ENCODE results near the gene FAM120A.

FAM120A gene

DNA sequence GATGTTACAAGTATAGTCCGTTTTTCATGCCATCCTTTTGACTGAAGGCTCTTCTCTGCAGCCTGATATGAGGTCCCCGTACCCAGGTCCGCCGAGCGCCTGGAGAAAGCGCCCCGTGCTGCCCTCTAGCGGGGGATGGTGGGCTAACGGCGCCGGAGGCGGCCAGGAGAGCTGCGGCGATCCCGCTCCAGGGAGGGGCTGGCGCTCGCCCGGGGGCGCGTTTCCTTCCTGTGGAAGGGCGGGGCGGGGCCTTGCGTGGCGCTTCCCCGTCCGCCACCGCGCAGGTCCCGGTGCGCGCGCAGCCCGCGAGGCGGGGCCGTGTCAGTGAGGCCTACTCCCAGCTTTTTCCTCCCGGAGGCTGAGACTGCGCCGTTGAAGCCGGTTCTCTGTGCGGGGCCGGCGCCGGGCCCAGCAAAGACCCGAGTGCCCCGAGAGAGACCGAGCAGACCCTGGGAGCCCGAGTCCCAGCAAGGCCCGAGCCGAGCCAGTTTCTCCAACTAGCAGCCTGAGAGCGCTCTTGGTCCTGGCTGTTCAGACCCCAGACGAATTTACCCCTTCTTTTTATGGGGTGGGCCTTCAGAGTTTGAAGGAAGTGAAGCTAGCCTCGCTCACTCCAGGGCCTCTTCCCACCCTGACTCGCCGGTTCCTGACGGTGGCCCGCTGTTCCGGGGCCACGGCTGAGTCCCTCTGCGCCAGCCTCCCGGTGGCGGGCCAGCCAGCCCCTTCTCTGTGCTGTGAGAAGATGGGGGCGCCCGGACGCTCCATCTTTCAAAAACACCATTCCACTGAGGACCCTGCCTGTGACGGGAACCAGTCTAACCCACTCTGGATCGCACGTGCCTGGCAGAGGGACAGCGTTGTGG lies 115.2 kb downstream of the FAM120A start:
- DNase-seq: peak; percentile 83

DNA sequence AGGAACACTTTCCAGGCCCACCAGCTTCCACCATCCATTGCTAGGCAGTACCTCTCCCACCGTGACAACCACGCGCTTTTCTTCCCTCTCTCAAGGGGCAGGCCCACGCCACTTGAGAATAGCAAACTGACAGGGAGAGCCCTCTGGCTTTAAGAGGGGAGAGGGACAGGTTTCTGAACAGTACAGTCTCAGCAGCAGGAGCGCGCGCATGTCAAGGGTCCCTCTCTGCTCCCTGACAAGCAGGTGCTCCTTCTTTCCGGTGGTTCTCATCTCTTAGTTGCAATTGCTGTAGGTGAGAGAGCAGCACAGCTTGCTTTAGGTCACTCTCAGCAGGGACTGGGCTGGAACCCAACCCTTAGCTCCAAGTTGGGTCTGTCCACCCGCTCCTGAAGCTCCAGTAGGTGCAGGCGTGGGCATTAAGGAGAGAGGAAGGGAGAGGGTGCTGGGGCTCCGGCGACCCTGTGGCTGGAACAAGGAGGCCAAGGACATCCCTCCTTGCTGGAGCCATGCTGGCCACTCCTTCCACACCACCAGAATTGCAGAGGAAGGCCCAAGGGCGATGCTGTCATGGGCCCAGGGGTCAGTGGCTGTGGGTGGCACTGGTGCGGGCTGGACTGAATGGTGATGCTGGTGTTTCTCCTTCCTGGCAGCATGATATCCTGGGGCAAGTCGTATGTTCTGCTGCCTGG lies 115.9 kb downstream of the FAM120A start:
- DNase-seq: no peak

GRCh38 chr9:93568169-93568568 lies 116.7 kb downstream of the FAM120A start:
- DNase-seq: no peak

GRCh38 chr9:93569621-93570174 lies 118.2 kb downstream of the FAM120A start:
- no peak for DNase-seq

DNA sequence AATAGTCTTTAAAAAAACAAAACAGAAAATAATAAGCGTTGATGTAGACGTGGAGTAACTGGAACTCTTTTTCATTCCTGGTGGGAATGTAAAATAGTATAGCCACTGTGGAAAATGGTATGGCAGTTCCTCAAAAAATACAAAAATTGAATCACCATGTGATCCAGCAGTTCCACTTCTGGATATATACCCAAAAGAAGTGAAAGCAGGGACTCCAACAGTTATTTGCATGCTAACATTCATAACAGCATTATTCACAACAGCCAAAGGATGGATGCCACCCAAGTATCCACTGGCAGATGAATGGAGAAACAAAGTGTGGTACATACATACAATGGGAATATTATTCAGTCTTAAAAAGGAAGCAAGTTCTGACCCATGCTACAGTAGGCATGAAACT lies 120.7 kb downstream of the FAM120A start:
- DNase-seq: no peak

DNA sequence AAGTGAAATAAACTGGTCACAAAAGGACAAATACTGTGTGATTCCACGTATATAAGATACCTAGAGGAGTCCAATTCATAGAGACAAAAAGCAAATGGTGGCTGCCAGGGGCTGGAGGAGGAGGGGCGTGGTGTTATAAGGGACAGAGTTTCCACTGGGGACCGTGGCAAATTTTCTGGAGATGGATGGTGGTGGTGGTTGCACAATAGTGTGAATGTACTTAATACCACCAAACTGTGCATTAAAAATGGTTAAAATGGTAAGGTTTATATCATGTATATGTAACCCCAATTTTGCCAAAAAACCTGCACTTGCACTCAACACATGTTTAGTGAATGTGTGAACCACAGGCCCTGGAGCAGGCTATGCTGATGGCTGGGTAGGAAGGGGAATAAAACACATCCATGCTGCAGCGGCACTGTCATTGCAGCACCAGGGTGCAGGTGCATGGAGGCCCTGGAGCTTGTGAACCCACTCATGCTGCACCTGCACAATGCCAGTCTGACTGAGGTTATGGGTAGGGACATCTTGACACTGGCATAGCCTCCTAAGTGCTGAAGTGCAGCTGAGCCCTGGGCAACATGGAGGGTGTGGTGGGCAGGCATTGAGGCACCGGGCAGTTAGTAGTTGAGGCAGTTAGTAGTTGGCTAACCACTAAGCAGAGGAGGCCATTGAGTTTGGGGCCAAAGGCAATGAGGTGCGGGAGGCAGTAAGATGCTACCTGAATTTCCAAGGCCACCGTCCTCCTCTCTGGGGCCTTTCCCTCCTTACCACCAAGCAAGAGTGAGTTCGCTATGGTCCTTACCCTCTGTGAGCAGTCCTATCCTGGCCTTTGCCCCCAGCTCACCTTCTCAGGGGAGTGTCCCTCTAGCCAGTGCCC lies 121.4 kb downstream of the FAM120A start:
- no peak for DNase-seq

DNA sequence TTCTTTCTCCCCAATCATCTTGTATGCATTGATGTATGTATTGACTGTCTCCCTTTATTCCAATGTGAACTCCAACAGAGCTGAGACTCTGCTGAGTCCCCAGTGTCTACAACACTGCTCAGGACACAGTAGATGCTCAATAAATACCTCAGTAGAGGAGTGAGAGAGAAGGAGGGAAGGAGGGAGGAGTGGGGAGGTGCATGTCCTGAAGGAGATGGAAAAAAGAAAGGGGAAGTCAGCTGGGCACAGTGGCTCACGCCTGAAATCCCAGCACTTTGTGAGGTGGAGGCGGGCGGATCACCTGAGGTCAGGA lies 122.0 kb downstream of the FAM120A start:
- DNase-seq: no peak

DNA sequence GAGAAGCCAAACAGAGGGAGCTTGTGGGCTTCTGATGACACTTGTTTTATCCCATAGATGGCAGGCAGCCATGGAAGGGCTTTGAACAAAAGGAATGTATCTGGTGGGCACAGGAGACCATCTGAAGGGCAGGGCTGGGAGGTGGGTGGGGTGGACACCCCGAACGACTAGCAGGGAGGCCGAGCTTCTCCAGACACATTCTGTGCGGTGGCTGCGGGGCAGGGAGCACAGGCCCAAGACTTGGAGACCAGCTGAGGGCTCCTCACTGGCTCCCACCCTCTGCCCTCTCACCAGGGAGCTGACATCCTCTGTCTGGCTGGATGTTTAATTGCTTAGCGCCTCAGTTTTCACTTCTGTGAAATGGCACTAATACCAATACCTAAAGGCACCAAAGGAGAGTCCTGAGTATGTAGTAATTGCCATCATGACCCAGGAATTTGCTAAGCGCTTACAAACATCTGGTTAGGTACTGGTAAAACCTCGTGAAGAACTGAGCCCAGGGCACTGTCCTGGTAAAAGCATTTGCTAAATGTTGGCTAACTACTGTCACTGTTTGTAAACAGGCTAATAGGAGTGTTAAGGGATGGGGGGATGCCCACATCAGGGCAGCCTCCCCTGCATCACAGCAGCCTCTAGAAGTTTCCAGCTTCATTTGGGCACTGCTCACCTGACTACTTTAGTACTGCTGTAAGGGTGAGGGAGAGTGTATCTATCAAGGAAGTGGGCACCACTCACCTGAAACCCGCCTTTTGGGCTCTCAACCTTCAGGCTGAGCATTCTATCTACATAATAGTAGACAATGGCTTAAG lies 122.8 kb downstream of the FAM120A start:
- no peak for DNase-seq

- DNase-seq: no peak
Measured at GRCh38 chr9:93574900-93575795, 123.7 kb downstream of the FAM120A start.

DNA sequence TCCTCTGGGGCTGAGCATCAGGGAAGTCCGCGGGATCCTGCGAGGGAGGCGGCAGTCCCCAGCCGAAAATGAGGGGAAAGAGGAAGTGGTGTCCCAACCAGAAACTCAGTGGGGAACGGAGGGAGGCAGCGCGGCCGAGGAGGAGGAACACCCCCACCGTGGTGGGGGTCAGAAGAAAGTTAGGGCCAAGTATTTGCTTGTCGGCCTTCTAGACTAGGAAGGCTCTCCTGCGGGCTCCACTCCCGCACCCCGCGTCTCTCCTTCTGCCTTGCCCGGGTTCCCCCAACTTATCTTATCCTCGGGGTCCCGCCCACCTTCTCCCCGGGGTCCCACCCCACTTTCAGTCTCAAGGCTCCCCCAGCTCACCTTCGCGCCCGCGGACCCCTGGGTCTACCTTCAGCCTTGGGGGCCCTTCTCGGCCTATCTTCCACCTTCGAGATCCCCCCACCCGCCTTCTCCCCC lies 124.3 kb downstream of the FAM120A start:
- no peak for DNase-seq

- DNase-seq: no peak
Measured at GRCh38 chr9:93576258-93577077, 125.0 kb downstream of the FAM120A start, which contains the start of gene PHF2. Gene PHF2, plus strand, starts transcription at chr9:93576584. Its CDS starts 190 bp downstream, at chr9:93576774.

DNA sequence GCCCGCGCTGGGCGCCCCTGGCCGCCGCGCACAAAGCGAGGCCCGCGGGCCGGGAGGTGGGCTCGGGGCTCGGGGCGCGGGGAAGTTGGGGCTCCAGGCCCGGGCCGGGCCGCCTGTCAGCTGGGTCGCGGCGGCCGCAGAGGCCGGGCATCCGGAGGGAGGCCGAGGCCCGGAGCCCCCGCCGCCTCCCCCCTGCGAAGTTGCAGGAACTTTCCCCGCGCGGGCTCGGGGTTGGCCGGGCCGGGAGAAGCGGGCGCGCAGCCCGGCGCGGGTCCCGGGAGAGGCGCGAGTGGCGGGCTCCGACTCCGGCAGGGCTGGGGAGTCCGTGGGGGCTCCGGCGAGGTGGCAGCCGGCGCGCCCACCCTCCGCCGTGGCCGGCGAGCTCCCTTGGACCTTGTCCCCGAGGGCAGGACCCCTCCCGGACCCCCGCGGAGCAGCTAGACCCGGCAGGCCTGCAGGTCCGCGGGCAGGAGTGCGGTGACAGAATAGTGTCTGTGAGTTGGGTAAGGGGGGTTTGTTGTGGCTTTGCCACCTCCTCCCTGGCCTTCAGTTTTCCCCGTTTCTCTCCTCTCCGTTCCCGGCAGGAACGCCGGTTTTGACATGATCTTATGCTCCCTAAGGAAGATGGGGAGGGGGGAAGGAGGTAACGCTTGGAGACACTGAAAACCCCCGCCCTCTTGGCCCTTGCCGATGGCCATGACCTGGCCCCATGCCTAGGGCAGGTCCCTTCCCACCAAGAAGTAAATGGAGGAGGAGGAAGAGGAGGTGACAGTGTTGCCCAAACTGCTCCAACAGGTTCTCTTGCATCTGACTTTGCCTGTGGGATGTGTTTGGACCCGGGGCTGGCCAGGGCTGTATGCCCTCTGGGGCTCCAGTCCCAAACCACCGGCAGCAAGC lies 125.8 kb downstream of the FAM120A start:
- no peak for DNase-seq

DNA sequence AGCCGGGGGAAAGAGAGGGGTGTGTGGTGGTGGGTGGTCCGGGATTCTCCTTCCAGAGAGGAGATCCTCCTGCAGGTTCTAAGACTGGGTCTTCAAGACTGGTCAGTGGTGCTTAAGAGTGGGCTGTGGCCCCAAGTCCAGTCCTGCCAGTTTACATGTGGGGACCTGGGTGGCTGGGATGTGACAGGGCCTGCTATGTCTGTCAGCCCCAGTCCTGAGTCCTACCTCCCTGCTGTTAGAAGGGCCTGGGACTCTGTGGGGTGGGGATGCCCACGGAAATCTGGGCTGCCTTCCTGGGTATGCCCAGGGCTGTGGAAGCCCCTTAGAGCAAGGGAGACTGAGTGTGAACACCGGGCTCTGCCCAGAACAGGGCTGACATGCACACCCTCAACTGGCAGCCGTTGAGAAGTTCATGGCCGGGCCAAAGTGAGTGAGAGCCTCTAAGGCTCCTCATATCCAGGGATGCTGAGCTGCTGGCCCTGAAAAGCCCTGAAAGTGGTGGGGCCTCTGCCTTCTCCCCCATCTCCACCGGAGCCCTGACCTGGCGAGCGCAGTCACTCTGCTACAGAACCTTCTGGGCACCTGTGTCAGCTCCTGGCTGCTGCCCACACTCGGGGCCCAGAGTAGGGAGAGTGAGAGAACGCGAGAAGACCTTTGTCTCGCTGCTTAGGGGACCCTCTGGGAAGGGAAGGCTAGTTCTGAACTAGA lies 126.6 kb downstream of the FAM120A start:
- DNase-seq: no peak

GRCh38 chr9:93578844-93579243 lies 127.4 kb downstream of the FAM120A start:
- DNase-seq: no peak

DNA sequence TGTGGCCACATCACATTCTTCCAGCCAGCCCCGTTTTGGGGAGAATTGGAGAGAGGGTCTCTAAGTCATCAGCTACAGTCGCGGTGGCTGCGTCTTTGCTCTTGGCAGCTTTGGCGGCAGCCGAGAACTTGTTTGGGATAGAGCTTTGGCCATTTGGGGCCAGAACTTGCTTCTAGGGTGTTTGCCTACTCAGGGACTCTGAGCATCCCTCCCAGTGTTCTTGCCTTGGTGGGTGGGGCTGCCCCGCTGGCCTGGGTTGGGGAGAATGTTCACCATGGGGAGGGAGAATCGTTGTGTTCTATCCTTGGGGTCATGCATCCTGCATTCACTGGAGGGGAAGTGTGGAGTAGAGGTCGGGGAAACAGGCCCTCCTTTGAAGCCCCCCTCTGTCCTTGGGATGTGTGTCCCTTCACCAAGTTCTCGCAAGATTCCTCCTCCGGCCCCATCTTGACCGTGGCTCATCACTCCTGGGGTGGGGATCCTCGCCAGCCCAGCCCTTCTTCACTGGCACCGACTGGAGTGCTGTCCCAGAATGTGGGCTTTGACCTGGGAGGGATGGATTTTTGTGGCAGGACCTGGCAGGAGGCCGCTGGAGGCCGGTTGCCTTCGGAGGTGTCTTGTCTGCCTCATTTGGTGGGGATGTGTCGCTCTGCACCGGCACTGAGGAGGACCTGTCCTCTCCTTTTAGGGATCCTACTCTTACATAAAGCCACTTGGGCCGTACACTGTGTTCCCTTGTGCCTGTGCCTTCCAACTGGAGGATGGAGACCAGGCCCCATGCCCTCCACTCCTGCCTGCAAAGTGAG lies 128.4 kb downstream of the FAM120A start:
- DNase-seq: no peak

GRCh38 chr9:93580654-93581380 lies 129.3 kb downstream of the FAM120A start:
- no peak for DNase-seq

- no peak for DNase-seq
Measured at GRCh38 chr9:93582115-93582514, 130.6 kb downstream of the FAM120A start.
